GM21515 (cell line): ENCODE results near the gene IL1RAP.

Experiments
- ATAC-seq: cut with Tn5 transposase; IDR thresholded peaks from one replicate; pipeline ENCODE4 v1.9.1; 2021; ENCODE audit not compliant: unreplicated experiment

IL1RAP gene

GRCh38 chr3:190575437-190576185 is 61.7 kb downstream of the IL1RAP start:
- ATAC-seq: no peak

GRCh38 chr3:190577225-190577624 is 63.3 kb downstream of the IL1RAP start:
- ATAC-seq: no peak

GRCh38 chr3:190579514-190580137 is 65.7 kb downstream of the IL1RAP start:
- no peak for ATAC-seq

- ATAC-seq: no peak
Measured at GRCh38 chr3:190580417-190580816, 66.5 kb downstream of the IL1RAP start.

GRCh38 chr3:190581041-190581541 is 67.2 kb downstream of the IL1RAP start:
- no peak for ATAC-seq

- ATAC-seq: no peak
Measured at GRCh38 chr3:190582667-190583066, 68.8 kb downstream of the IL1RAP start.

GRCh38 chr3:190585805-190586630 is 72.1 kb downstream of the IL1RAP start:
- ATAC-seq: no peak

GRCh38 chr3:190586631-190587011 is 72.7 kb downstream of the IL1RAP start:
- ATAC-seq: peak; percentile 61

- ATAC-seq: no peak
Measured at GRCh38 chr3:190588570-190588969, 74.7 kb downstream of the IL1RAP start.

- ATAC-seq: no peak
Measured at GRCh38 chr3:190589326-190589725, 75.4 kb downstream of the IL1RAP start.

GRCh38 chr3:190591080-190591479 is 77.2 kb downstream of the IL1RAP start:
- no peak for ATAC-seq

- ATAC-seq: no peak
Measured at GRCh38 chr3:190593075-190593474, 79.2 kb downstream of the IL1RAP start.

GRCh38 chr3:190594171-190594570 is 80.3 kb downstream of the IL1RAP start:
- ATAC-seq: no peak

GRCh38 chr3:190595179-190595795 is 81.4 kb downstream of the IL1RAP start:
- no peak for ATAC-seq

GRCh38 chr3:190595807-190596206 is 81.9 kb downstream of the IL1RAP start:
- ATAC-seq: no peak

- no peak for ATAC-seq
Measured at GRCh38 chr3:190596349-190597285, 82.7 kb downstream of the IL1RAP start.

- no peak for ATAC-seq
Measured at GRCh38 chr3:190597291-190597690, 83.4 kb downstream of the IL1RAP start.

- ATAC-seq: no peak
Measured at GRCh38 chr3:190601622-190602021, 87.7 kb downstream of the IL1RAP start.

- ATAC-seq: no peak
Measured at GRCh38 chr3:190605385-190605784, 91.5 kb downstream of the IL1RAP start.

GRCh38 chr3:190606596-190606995 is 92.7 kb downstream of the IL1RAP start:
- no peak for ATAC-seq
